Neural progenitor cell (in vitro differentiated cells): ENCODE data around the gene ISL2. TPM values are rescaled to one million over a fixed set of nuclear protein-coding genes. Genes with fewer than 3 reads are reported as not detected.

Experiments
- DNase-seq: peaks from one replicate; pipeline ENCODE4 v3.0.0-alpha.2; 2016; ENCODE audit warnings: low spot score
- H2AFZ ChIP-seq: fragments of 200-600 bp; sonication (generic); replicated peaks from 2 replicates; pipeline ENCODE4 v1.6.1; 2016; ENCODE audit warnings: antibody characterized with exemption
- H3F3A ChIP-seq: fragments of 200-600 bp; sonication (generic); 2 replicates; pipeline ENCODE4 v1.6.1; 2016; ENCODE audit warnings: antibody characterized with exemption, low read depth
- H3K27ac ChIP-seq: fragments of 200-600 bp; sonication (generic); 2 replicates; pipeline ENCODE4 v1.5.1; 2016; ENCODE audit warnings: mild to moderate bottlenecking
- H3K27me3 ChIP-seq: fragments of 200-600 bp; sonication (generic); 2 replicates; pipeline ENCODE4 v1.6.1; 2016; ENCODE audit warnings: mild to moderate bottlenecking, moderate library complexity
- H3K36me3 ChIP-seq: fragments of 200-600 bp; sonication (generic); 2 replicates; pipeline ENCODE4 v1.5.1; 2016
- H3K4me1 ChIP-seq: fragments of 200-600 bp; sonication (generic); 2 replicates; pipeline ENCODE4 v1.6.1; 2016; ENCODE audit warnings: mixed run types
- H3K4me2 ChIP-seq: fragments of 200-600 bp; sonication (generic); 2 replicates; pipeline ENCODE4 v1.6.1; 2016
- H3K4me3 ChIP-seq: fragments of 200-600 bp; sonication (generic); 2 replicates; pipeline ENCODE4 v1.5.1; 2016
- H3K79me2 ChIP-seq: fragments of 200-600 bp; sonication (generic); 2 replicates; pipeline ENCODE4 v1.6.1; 2016; ENCODE audit warnings: low read depth
- H3K9ac ChIP-seq: fragments of 200-600 bp; sonication (generic); 2 replicates; pipeline ENCODE4 v1.6.1; 2016
- H3K9me3 ChIP-seq: fragments of 200-600 bp; sonication (generic); 2 replicates; pipeline ENCODE4 v1.5.1; 2016; ENCODE audit warnings: low read depth
- H4K20me1 ChIP-seq: fragments of 200-600 bp; sonication (generic); 2 replicates; pipeline ENCODE4 v1.6.1; 2016; ENCODE audit warnings: low read depth
- H3K27ac Mint-ChIP-seq: 3 replicates; pipeline ENCODE4 v1.8.0; 2021; ENCODE audit warnings: mixed read lengths
- H3K27me3 Mint-ChIP-seq: 2 replicates; pipeline ENCODE4 v1.8.0; 2022; ENCODE audit warnings: low read depth, mild to moderate bottlenecking, inconsistent platforms, moderate library complexity, mixed read lengths; ENCODE audit not compliant: insufficient read depth
- H3K36me3 Mint-ChIP-seq: 3 replicates; pipeline ENCODE4 v1.8.0; 2021; ENCODE audit warnings: mixed read lengths
- H3K4me1 Mint-ChIP-seq: 3 replicates; pipeline ENCODE4 v1.8.0; 2021; ENCODE audit warnings: mixed read lengths
- H3K4me3 Mint-ChIP-seq: 3 replicates; pipeline ENCODE4 v1.8.0; 2021; ENCODE audit warnings: mild to moderate bottlenecking, moderate library complexity, mixed read lengths
- H3K9me3 Mint-ChIP-seq: 3 replicates; pipeline ENCODE4 v1.8.0; 2020; ENCODE audit warnings: mixed read lengths
- EZH2 ChIP-seq: fragments of 200-600 bp; sonication (generic); IDR thresholded peaks from 2 replicates; pipeline ENCODE4 v1.6.1; 2017; ENCODE audit warnings: antibody characterized with exemption, mild to moderate bottlenecking, moderate library complexity
- EZH2phosphoT487 ChIP-seq: fragments of 200-600 bp; sonication (generic); IDR thresholded peaks from 2 replicates; pipeline ENCODE4 v1.6.1; 2017; ENCODE audit warnings: antibody characterized with exemption
- total RNA-seq: library from RNA; depleted of rRNA; stranded (reverse); fragments of >200 nt; gene quantifications from 2 replicates; pipeline ENCODE4 v1.2.3, GENCODE V29; 2015; ENCODE audit warnings: low replicate concordance
- TF ChIP-seq, protein P1 (sequence below): fragments of 200-600 bp; sonication (generic); IDR thresholded peaks from 2 replicates; pipeline ENCODE4 v1.5.1; 2017; ENCODE audit warnings: antibody characterized with exemption, mild to moderate bottlenecking

ISL2 gene
- total RNA-seq, 1 donor from 2014 or later = not detected

- H3K9ac ChIP-seq = no peak overlapping the region
- peaks cover 17% of the 10 kb centered on the region for H3K4me1 Mint-ChIP-seq
- no peaks in the 10 kb centered on the region for H3K36me3 ChIP-seq
- peak; percentile 68 for TF ChIP-seq EZH2phosphoT487
- TF ChIP-seq EZH2 = peak; percentile 85
- TF ChIP-seq, protein P1, sequence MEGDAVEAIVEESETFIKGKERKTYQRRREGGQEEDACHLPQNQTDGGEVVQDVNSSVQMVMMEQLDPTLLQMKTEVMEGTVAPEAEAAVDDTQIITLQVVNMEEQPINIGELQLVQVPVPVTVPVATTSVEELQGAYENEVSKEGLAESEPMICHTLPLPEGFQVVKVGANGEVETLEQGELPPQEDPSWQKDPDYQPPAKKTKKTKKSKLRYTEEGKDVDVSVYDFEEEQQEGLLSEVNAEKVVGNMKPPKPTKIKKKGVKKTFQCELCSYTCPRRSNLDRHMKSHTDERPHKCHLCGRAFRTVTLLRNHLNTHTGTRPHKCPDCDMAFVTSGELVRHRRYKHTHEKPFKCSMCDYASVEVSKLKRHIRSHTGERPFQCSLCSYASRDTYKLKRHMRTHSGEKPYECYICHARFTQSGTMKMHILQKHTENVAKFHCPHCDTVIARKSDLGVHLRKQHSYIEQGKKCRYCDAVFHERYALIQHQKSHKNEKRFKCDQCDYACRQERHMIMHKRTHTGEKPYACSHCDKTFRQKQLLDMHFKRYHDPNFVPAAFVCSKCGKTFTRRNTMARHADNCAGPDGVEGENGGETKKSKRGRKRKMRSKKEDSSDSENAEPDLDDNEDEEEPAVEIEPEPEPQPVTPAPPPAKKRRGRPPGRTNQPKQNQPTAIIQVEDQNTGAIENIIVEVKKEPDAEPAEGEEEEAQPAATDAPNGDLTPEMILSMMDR = no peak
- peaks cover 36% of the 10 kb centered on the region for H3F3A ChIP-seq
- H3K79me2 ChIP-seq = no peaks in the 10 kb centered on the region
- no peak overlapping the region for H3K27ac ChIP-seq
- peaks cover 12% of the 10 kb centered on the region for H3K4me1 ChIP-seq
- H2AFZ ChIP-seq = peak overlapping the region; percentile 37
- peak overlapping the region; percentile 86 for H3K4me2 ChIP-seq
- peaks cover 98% of the 10 kb centered on the region for H3K27me3 ChIP-seq
- DNase-seq = peak; percentile 77
- H3K36me3 Mint-ChIP-seq = no peaks in the 10 kb centered on the region
- no peaks in the 10 kb centered on the region for H3K9me3 ChIP-seq
- H4K20me1 ChIP-seq = peaks cover 65% of the 10 kb centered on the region
- peak overlapping the region; percentile 51 for H3K4me3 ChIP-seq
- H3K27me3 Mint-ChIP-seq = peaks cover 55% of the 10 kb centered on the region
- no peaks in the 10 kb centered on the region for H3K9me3 Mint-ChIP-seq
- H3K27ac Mint-ChIP-seq = no peak overlapping the region
- peak overlapping the region; percentile 80 for H3K4me3 Mint-ChIP-seq
These were observed 10.3 kb downstream of the ISL2 start for GRCh38 chr15:76346669-76347481.

GRCh38 chr15:76347482-76348055 lies 11.0 kb downstream of the ISL2 start:
- no peaks in the 10 kb centered on the region for H3K9me3 ChIP-seq
- H3K9ac ChIP-seq = no peak overlapping the region
- H3K4me1 ChIP-seq = peaks cover 12% of the 10 kb centered on the region
- no peak overlapping the region for H2AFZ ChIP-seq
- H3K27me3 ChIP-seq = peaks cover 91% of the 10 kb centered on the region
- no peak overlapping the region for H3K27ac ChIP-seq
- DNase-seq = peak; percentile 54
- H3F3A ChIP-seq = peaks cover 30% of the 10 kb centered on the region
- H3K4me3 ChIP-seq = peak overlapping the region; percentile 51
- peaks cover 51% of the 10 kb centered on the region for H3K27me3 Mint-ChIP-seq
- H3K9me3 Mint-ChIP-seq = no peaks in the 10 kb centered on the region
- TF ChIP-seq EZH2phosphoT487 (peak; percentile 39), EZH2 (peak; percentile 59)
- TF ChIP-seq, protein P1 = no peak
- H3K4me2 ChIP-seq = peak overlapping the region; percentile 86
- H3K27ac Mint-ChIP-seq = no peak overlapping the region
- H3K4me3 Mint-ChIP-seq = peak overlapping the region; percentile 77
- H3K4me1 Mint-ChIP-seq = peaks cover 13% of the 10 kb centered on the region
- H3K36me3 ChIP-seq = no peaks in the 10 kb centered on the region
- H4K20me1 ChIP-seq = peaks cover 60% of the 10 kb centered on the region
- H3K79me2 ChIP-seq = no peaks in the 10 kb centered on the region
- no peaks in the 10 kb centered on the region for H3K36me3 Mint-ChIP-seq

DNA sequence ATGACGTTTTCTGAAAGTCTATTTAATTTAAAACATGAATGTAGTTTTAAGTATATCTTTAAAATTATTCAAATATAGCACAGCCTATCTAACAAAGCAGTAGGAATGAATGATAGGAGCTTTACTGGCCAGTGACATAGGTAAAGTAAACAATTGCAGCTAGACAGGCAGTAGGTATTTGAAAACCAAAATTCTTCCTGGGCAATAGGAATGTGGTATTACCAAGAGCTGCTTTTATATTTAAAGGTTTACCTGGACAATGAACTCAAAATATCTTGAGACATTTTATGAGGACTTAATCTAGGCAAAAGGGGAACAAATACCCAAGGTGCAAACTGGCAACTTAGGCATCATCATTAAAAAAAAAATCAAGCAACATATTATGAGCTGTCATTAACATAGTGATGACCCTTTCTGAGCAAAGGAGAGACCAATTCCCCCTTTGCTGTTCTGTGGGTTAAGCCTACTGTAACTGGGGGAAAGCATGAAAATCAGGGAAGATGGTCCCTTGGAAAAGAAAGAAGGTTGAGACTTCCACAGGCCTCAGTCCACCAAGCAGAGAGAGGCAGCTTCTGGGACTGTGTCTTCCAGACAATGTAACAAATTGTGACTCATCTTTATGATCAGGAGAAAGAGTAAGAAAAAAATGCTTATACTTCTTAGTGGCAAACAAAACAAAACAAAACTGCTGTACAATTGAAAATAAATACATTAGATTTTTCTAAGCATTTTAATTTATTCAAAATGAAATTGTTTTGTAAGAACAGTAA lies 12.9 kb downstream of the ISL2 start:
- H3K27me3 Mint-ChIP-seq = peaks cover 35% of the 10 kb centered on the region
- H3K9me3 Mint-ChIP-seq = no peaks in the 10 kb centered on the region
- Histone ChIP-seq H3K79me2 (no peaks in the 10 kb centered on the region), H3K9me3 (no peaks in the 10 kb centered on the region), H3K9ac (no peak overlapping the region), H3K4me1 (peaks cover 12% of the 10 kb centered on the region), H3K4me3 (no peak overlapping the region), H3F3A (peaks cover 21% of the 10 kb centered on the region), H3K27me3 (peaks cover 72% of the 10 kb centered on the region), H4K20me1 (peaks cover 42% of the 10 kb centered on the region), H3K27ac (no peak overlapping the region), H3K4me2 (no peak overlapping the region), H3K36me3 (no peaks in the 10 kb centered on the region), H2AFZ (no peak overlapping the region)
- no peak overlapping the region for H3K4me3 Mint-ChIP-seq
- H3K27ac Mint-ChIP-seq = no peak overlapping the region
- DNase-seq = no peak
- peaks cover 13% of the 10 kb centered on the region for H3K4me1 Mint-ChIP-seq
- no peaks in the 10 kb centered on the region for H3K36me3 Mint-ChIP-seq
- no peak for TF ChIP-seq EZH2
- no peak for TF ChIP-seq EZH2phosphoT487
- TF ChIP-seq, protein P1 = no peak
